MM.1S (cell line): ENCODE data around the gene GALNT12.

ENCODE experiments used
- EZH2 ChIP-seq: fragments of 300-600 bp; sonication (generic); optimal IDR thresholded peaks from 2 replicates; pipeline ENCODE3; 2017; ENCODE audit warnings: low read depth, mild to moderate bottlenecking, antibody characterized with exemption, low read length, mixed read lengths
- EZH2phosphoT487 ChIP-seq: fragments of 300-600 bp; sonication (generic); IDR thresholded peaks from 2 replicates; pipeline ENCODE4 v1.6.1; 2018; ENCODE audit warnings: antibody characterized with exemption, low read length
- TF ChIP-seq, protein P1 (sequence below): fragments of 300-600 bp; sonication (generic); IDR thresholded peaks from 2 replicates; pipeline ENCODE4 v1.5.1; 2016; ENCODE audit warnings: antibody characterized with exemption, low read length, mixed read lengths

DNA sequence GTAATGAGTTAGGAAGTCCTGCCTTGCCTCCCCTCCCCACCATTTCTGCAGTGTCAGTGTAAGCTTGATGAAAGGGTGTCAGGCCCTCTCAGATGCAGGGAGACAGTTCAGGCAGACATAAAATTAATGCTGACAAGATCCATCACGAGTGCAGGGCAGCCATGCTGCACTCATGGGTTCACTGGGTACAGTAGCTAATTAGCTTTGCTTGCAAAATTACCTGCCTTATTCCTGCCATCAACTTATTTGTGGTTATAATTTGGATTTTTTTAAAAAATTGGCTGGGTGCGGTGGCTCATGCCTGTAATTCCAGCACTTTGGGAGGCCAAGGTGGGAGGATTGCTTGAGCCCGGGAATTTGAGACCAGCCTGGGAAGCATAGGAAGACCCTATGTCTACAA, 17.9 kb downstream of the GALNT12 start:
- TF ChIP-seq, protein P1, sequence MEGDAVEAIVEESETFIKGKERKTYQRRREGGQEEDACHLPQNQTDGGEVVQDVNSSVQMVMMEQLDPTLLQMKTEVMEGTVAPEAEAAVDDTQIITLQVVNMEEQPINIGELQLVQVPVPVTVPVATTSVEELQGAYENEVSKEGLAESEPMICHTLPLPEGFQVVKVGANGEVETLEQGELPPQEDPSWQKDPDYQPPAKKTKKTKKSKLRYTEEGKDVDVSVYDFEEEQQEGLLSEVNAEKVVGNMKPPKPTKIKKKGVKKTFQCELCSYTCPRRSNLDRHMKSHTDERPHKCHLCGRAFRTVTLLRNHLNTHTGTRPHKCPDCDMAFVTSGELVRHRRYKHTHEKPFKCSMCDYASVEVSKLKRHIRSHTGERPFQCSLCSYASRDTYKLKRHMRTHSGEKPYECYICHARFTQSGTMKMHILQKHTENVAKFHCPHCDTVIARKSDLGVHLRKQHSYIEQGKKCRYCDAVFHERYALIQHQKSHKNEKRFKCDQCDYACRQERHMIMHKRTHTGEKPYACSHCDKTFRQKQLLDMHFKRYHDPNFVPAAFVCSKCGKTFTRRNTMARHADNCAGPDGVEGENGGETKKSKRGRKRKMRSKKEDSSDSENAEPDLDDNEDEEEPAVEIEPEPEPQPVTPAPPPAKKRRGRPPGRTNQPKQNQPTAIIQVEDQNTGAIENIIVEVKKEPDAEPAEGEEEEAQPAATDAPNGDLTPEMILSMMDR = no peak
- TF ChIP-seq EZH2 (no peak), EZH2phosphoT487 (no peak)
